Vagina (tissue), 2 donors: Measurements from ENCODE around the gene ELK4.

Experiments used
- CTCF ChIP-seq, 3 experiments: fragments of 450-650 bp in 2 of 3; fragments of 200-600 bp in 1 of 3; sonication (generic) in 1 of 3; IDR thresholded peaks; one replicate each; pipeline ENCODE4 v1.5.1; 2017 to 2019; ENCODE audit warnings: antibody characterized with exemption in 3 of 3, mild to moderate bottlenecking in 2 of 3, moderate library complexity in 2 of 3
- POLR2A ChIP-seq, 2 donors: fragments of 450-650 bp; IDR thresholded peaks; one replicate each; pipeline ENCODE4 v1.6.1; 2017; ENCODE audit warnings: antibody characterized with exemption in 2 of 2, mild to moderate bottlenecking in 2 of 2, moderate library complexity in 2 of 2
- POLR2AphosphoS5 ChIP-seq, 2 donors: sonication (generic); formaldehyde crosslinking; IDR thresholded peaks; one replicate each; pipeline ENCODE4 v1.9.0; 2017; ENCODE audit warnings: antibody characterized with exemption in 2 of 2, mild to moderate bottlenecking in 2 of 2, low read depth in 1 of 2; ENCODE audit not compliant: insufficient read depth in 1 of 2

DNA sequence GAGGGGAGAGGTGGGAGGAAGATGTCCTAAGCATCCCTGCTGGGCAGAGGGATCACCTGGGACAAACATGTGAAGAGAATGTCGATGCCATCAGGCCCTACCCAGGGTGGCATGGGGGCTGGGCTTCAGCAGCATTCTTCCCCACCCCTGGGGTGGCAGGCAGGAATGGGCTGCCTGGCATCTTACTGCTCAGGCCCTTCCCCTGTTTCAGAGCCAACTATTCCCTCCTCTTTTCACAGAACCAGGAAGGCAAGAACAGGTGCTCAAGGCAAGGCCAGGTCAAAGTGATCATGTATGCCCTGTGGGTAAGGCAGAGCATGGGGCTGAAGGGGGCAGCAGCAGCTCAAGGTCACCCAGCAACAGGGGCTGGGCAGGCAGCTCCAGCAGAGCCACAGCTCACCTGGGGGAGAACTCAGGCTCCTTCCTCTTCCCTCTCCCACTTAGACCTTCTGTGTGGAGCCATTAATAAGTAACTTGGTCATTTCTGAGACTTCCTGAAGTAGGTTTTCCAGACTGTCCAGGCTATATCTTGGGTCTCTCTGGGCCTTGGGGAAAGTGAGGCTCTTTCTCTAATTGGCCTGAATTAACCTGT, 56.4 kb downstream of the ELK4 start:
- no peak for TF ChIP-seq CTCF (IDR thresholded peaks at IDR 0.05)
- TF ChIP-seq POLR2A (IDR thresholded peaks at IDR 0.05), result no peak
- no peak for TF ChIP-seq POLR2AphosphoS5 (IDR thresholded peaks at IDR 0.05; ENCODE audit: insufficient read depth in 1 of 2, low read depth in 1 of 2)
